ENCODE data around the gene UGDH.
"Not testable (repeated sequence)": the region's sequence is repeated elsewhere in the genome, so short reads cannot be mapped to it uniquely, and the experiment has no call there.

Gene UGDH

GRCh38 chr4:39528061-39528465 is 824 bp upstream of the UGDH start:
- no peak for DNase-seq

GRCh38 chr4:39526765-39527295 is 409 bp downstream of the UGDH start:
- DNase-seq: no peak

DNA sequence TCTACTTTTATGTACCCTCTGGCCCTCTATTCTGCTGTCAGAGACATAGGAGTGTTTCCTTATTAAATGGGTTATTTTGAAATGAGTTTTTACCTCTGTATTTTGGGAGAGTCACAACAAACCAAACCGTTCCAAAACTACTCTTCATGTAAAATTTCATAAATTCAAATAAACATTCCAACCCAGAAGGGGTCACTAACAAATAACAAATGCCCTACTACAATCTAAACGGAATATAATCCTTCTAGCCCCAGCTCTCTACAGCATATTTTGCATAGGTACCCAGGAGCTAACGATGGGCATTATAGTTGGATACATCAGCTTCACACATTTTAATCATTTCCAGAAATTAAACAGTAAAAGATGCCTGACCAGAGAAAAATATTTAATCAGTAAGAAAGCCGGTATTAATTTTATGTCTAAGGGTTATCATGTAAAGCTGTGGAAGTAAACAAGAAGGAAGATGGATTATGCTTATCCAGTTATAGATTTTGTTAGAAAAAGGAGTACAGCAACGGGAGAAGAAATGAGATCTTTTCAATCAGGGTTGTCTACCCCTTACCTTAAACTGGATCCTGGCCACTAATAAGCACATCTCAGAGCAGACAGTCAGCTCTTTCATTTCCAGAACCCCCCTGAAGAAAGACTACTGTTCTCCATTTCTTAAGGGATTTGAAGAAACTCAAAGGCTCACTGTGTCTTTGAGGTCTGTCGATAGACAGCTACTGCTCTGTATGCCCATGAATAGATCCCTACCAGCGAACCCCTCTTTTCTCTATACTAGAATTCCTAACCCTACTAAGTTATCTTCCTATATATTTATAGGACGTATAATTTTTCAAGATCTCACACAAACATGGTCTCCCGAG is 1.2 kb downstream of the UGDH start:
- no peak for DNase-seq

GRCh38 chr4:39524161-39524957 is 2.9 kb downstream of the UGDH start:
- no peak for DNase-seq

- DNase-seq: no peak
Observed at GRCh38 chr4:39522068-39522467, 5.2 kb downstream of the UGDH start.

DNA sequence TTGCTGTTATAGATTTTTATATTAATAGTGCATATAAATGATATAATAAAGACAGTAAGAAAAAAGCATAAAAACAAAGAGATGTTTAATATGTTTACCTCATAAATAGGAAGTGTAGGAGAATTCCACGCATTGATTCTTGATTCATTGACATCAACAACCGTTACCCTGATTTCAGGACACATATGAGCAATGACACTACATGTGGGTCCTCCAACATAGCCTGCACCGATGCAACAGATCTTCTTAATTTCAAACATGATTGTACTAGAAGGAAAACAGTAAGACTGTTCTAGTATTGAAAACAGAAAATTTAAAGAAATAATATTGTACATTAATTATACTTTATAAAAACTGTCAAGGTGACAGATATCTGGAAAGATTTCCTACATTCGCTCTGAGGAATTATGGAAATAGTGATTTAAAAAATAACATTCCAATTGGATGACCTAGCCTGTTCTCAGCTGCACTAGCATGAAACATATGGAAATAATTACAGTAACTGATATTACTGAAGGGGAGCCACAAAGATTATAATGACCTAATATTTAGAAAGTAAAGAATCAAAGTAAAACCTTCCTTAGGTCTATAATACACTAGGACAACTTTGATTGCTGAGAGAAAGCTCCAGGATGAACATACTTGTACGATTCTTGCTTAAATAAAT is 5.9 kb downstream of the UGDH start:
- DNase-seq: no peak

GRCh38 chr4:39518484-39518883 is 8.8 kb downstream of the UGDH start:
- DNase-seq: no peak

- no peak for DNase-seq
Observed at GRCh38 chr4:39516407-39516966, 10.8 kb downstream of the UGDH start.

DNA sequence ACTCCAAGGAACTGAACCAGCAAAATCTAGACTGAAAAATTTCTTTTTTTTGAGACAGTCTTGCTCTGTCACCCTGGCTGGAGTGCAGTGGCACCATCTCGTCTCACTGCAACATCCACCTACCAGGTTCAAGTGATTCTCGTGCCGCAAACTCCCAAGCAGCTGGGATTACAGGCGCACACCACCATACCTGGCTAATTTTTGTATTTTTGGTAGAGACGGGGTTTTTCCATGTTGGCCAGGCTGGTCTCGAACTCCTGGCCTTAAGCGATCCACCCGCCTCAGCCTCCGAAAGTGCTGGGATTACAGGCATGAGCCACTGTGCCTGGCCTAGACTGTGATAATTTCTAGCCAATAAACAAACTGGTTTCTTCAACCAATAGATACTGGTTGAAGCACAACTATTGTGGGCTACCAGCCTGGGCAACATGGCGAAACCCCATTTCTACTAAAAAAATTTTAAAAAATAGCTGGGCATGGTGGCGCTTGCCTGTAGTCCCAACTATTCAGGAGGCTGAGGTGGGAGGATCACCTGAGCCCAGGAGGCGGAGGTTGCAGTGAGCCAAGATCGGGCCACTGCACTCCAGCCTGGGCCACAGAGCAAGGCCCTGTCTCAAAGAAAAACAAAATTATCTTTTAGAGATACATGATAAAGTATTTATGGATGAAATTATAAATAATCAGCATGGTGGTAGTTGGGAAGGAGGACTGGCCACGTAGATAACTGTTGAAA is 11.4 kb downstream of the UGDH start:
- not testable (repeated sequence) for DNase-seq

DNA sequence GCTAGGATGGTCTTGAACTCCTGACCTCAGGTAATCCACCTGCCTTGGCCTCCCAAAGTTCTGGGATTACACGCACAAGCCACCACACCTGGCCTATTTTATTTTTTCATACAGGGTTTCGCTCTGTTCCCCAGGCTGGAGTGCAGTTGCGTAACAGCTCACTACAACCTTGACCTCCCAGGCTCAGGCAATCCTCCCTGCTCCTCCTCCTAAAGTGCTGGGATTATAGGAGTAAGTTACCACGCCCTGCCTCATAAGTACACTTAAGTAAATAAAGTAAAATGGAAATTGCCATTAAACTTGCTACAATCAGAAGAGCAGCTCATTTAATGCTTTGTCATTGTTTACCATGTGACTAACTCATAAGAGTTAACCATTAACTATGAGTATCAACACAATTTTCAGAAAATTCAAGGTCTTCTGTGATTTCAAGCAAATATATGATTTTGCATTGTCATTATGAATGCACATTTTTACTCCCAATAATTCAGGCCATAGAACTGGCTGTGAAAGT is 12.3 kb downstream of the UGDH start:
- no peak for DNase-seq

DNA sequence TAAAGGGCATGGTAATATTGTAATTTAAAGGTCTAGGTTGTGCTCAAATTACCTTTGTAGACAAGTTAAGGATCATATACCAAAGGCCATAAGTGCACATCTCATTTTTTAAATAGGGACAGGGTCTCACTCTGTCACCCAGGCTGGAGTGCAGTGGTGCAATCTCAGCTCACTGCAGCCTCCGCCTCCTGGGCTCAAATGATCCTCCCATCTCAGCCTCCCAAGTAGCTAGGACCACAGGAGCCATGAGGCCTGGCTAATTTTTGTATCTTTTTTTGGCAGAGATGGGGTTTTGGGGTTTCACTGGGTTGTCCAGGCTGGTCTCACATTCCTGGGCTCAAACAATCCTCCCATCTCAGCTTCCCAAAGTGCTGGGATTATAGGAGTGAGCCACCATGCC is 13.0 kb downstream of the UGDH start:
- DNase-seq: not testable (repeated sequence)

- DNase-seq: no peak
Observed at GRCh38 chr4:39510348-39510929, 16.8 kb downstream of the UGDH start.

DNA sequence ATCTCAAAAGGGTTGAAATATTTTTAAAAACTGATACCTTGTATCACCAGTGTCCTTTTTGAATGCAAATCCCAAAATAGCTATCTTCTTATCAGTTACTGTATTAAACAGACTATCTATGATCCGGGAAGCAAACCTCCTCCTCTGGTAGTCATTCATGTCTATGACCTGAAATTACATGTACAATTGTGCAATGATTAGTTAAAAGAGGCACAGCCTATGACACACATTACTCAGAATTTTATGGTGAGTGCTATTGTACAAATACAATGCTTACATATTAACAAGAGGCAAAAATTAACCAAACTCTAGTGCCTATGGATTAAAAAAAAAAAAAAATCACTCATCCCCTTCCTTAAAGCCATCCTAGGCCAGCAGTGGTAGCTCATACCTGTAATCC is 21.7 kb downstream of the UGDH start:
- DNase-seq: no peak

- DNase-seq: no peak
Observed at GRCh38 chr4:39504538-39504937, 22.7 kb downstream of the UGDH start.

GRCh38 chr4:39502664-39503035 is 24.6 kb downstream of the UGDH start:
- not testable (repeated sequence) for DNase-seq

GRCh38 chr4:39502019-39502663 is 25.1 kb downstream of the UGDH start:
- no peak for DNase-seq

GRCh38 chr4:39498727-39499020 is 28.6 kb downstream of the UGDH start:
- DNase-seq: no peak

GRCh38 chr4:39497909-39498726 is 29.1 kb downstream of the UGDH start:
- no peak for DNase-seq

DNA sequence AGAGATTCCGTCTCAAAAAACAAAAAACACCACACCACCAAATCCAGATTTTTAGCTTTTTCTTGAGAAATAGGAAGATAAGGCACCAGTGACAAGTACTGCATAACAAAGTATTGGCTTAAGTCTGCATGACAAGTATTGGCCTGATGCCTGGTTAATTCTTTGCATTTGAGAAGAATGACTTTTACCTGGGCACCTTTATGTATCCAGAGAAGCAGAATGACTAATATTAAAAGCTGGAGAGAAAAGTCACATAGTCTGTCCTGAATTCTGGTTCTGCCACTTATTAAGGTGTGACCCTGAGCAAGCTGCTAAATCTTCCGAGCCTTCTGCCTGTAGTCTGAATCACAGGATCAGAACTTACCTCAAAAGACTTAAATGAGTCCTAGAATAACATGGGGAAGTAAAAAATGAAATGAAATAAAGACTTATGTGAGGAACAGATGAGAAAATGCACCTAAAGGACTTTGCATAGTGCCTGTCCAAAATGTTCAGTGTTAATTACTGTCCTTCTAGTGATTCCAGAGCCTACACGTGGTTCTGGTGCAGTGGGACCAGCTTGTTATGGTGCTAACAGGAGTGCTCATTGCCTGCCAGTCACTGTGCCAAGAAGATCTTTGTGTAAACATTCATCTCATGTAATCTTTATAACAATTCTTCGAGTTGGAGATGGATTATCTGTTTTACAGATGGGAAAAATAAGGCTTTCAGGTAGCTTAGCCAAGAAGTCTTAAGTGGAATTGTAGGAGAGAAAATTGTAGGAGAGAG is 31.6 kb downstream of the UGDH start:
- DNase-seq: no peak

GRCh38 chr4:39494354-39494753 is 32.9 kb downstream of the UGDH start:
- DNase-seq: no peak
